GM12878 (cell line): ENCODE data around the gene ZNRF3. TPM values are rescaled to one million over a fixed set of nuclear protein-coding genes. Genes with fewer than 3 reads are reported as not detected.

ENCODE experiments used
- ATAC-seq: fragments of 200-7000 bp; cut with Tn5 transposase; 3 replicates; pipeline ENCODE4 v1.9.1; 2020; ENCODE audit warnings: mild to moderate bottlenecking, moderate library complexity
- BruUV-seq: library from RNA; stranded (reverse); fragments of 400-500 nt; replicated peaks from 2 replicates; lab custom pipeline; 2021; lab: Mats Ljungman, UMichigan
- CTCF ChIA-PET: fragments of 300-600 bp; sonication (Branson Sonifier 250); formaldehyde crosslinking; extraction: SDS; loops from one replicate; lab custom pipeline; 2021; ENCODE audit warnings: inconsistent platforms; lab: Yijun Ruan, JAX
- POLR2A ChIA-PET: fragments of 350-600 bp; formaldehyde crosslinking; extraction: SDS; loops from one replicate; lab custom pipeline; 2021; ENCODE audit warnings: inconsistent platforms; lab: Charles Lee
- RAD21 ChIA-PET: fragments of 300-600 bp; sonication (Branson Sonifier 250); formaldehyde crosslinking; loops from one replicate; lab custom pipeline; 2023; ENCODE audit warnings: antibody characterized with exemption; ENCODE audit not compliant: unreplicated experiment; lab: Charles Lee
- SMC1A ChIA-PET: fragments of 300-600 bp; sonication (Branson Sonifier 250); formaldehyde crosslinking; loops from one replicate; lab custom pipeline; 2023; ENCODE audit not compliant: unreplicated experiment, uncharacterized antibody; lab: Charles Lee
- DNase-seq: peaks from one replicate; pipeline ENCODE4 v3.0.0-alpha.2; 2011; ENCODE audit warnings: low read depth, low spot score
- FAIRE-seq: peaks from 3 replicates; lab custom pipeline; 2011; peaks lifted over from hg19 to GRCh38; lab: Jason Lieb, UNC
- H2AFZ ChIP-seq: 2 replicates; pipeline ENCODE4 v1.6.0; 2011; ENCODE audit warnings: low read depth, low read length, control low read depth; ENCODE audit not compliant: control insufficient read depth
- H3K27ac ChIP-seq: 2 replicates; pipeline ENCODE4 v1.5.1; 2011; ENCODE audit warnings: control low read depth; ENCODE audit not compliant: control insufficient read depth, insufficient read depth
- H3K27me3 ChIP-seq, 2 experiments: replicated peaks in 1 of 2; 2 replicates each; pipeline versions ENCODE4 v1.6.0 to v1.6.1; 2011; ENCODE audit warnings: low read length in 1 of 2; ENCODE audit not compliant: control insufficient read depth in 2 of 2, insufficient read depth in 2 of 2
- H3K36me3 ChIP-seq, 2 experiments: 2 replicates each; pipeline ENCODE4 v1.5.1; 2011; ENCODE audit warnings: low read length in 1 of 2; ENCODE audit not compliant: control insufficient read depth in 2 of 2, insufficient read depth in 2 of 2
- H3K4me1 ChIP-seq: 2 replicates; pipeline ENCODE4 v1.6.1; 2011; ENCODE audit warnings: mild to moderate bottlenecking, low read length, moderate library complexity, mixed read lengths; ENCODE audit not compliant: control insufficient read depth, insufficient read depth
- H3K4me2 ChIP-seq: 2 replicates; pipeline ENCODE4 v1.6.0; 2011; ENCODE audit warnings: control low read depth; ENCODE audit not compliant: control insufficient read depth, insufficient read depth
- H3K4me3 ChIP-seq: fragments of 200-600 bp; sonication (generic); 2 replicates; pipeline ENCODE4 v1.5.1; 2016
- H3K79me2 ChIP-seq: 2 replicates; pipeline ENCODE4 v1.6.0; 2011; ENCODE audit warnings: low read length; ENCODE audit not compliant: control insufficient read depth, insufficient read depth
- H3K9ac ChIP-seq: 2 replicates; pipeline ENCODE4 v1.8.0; 2011; ENCODE audit warnings: low read length, control low read depth, mixed read lengths; ENCODE audit not compliant: control insufficient read depth, insufficient read depth
- H3K9me3 ChIP-seq: replicated peaks from 3 replicates; pipeline ENCODE4 v1.5.1; 2011; ENCODE audit warnings: mild to moderate bottlenecking, low read length; ENCODE audit not compliant: control insufficient read depth, insufficient read depth
- H4K20me1 ChIP-seq: 2 replicates; pipeline ENCODE4 v1.6.0; 2011; ENCODE audit not compliant: control insufficient read depth, insufficient read depth
- IRF4 ChIP-seq: IDR thresholded peaks from 2 replicates; pipeline ENCODE4 v1.6.1; 2011; ENCODE audit warnings: low read depth, low read length
- JUNB ChIP-seq: IDR thresholded peaks from 2 replicates; pipeline ENCODE4 v1.6.1; 2016; ENCODE audit warnings: antibody characterized with exemption, mild to moderate bottlenecking
- PAX8 ChIP-seq: fragments of 450-650 bp; IDR thresholded peaks from 2 replicates; pipeline ENCODE4 v1.6.1; 2017; ENCODE audit warnings: mild to moderate bottlenecking, moderate library complexity
- PML ChIP-seq: IDR thresholded peaks from 2 replicates; pipeline ENCODE4 v1.6.1; 2012; ENCODE audit warnings: low read length, inconsistent platforms
- POLR2A ChIP-seq: IDR thresholded peaks from 2 replicates; pipeline ENCODE4 v1.6.1; 2011; ENCODE audit warnings: low read depth, mild to moderate bottlenecking, low read length
- RELA ChIP-seq: fragments of 450-650 bp; IDR thresholded peaks from 2 replicates; pipeline ENCODE4 v1.8.0; 2014; ENCODE audit warnings: borderline replicate concordance; ENCODE audit not compliant: partially characterized antibody
- STAT3 ChIP-seq: IDR thresholded peaks from 2 replicates; pipeline ENCODE4 v1.6.1; 2011; ENCODE audit warnings: low read depth, low read length, improper control_type of control experiment
- WGBS: methylation state at CpG from one replicate; pipeline ENCODE4 v1.1.6; 2016; ENCODE audit warnings: low lambda C conversion rate; ENCODE audit not compliant: insufficient replicate concordance, insufficient coverage; ENCODE audit errors: missing lambda C conversion rate; 5-methylcytosine and 5-hydroxymethylcytosine counted together
- in situ Hi-C: fragments of 300-500 bp; cut with MboI; formaldehyde crosslinking; loops from 9 replicates; pipeline ENCODE4 v1.14.3; 2018; ENCODE audit warnings: mixed read lengths
- intact Hi-C: fragments of 100-400 bp; cut with micrococcal nuclease; formaldehyde crosslinking; loops from one replicate; pipeline ENCODE4 v1.14.2; 2022; ENCODE audit not compliant: unreplicated experiment
- polyA plus RNA-seq, 11 experiments: library from polyadenylated mRNA; depleted of rRNA in 4 of 11; unstranded in 6 of 11; stranded (reverse) in 5 of 11; fragments of >200 nt; fragmentation: Nextera tagmentation in 4 of 11; fragmentation: Illumina TruSeq in 1 of 11; extraction: Ambion mirVana in 4 of 11; extraction: Trizol in 1 of 11; gene quantifications; 1 replicate in 1 of 11; 2 replicates in 10 of 11; pipeline versions ENCODE4 v1.2.1 to v1.2.3, GENCODE V29; 2011 to 2016; ENCODE audit warnings: inconsistent platforms in 2 of 11, missing spikeins in 2 of 11, low read depth in 1 of 11
- total RNA-seq, 4 experiments: library from RNA; depleted of rRNA in 3 of 4; stranded (reverse); fragments of >200 nt in 3 of 4; fragmentation: Illumina TruSeq in 1 of 4; extraction: Trizol in 1 of 4; gene quantifications; 2 replicates each; pipeline versions ENCODE4 v1.2.1 to v1.2.3, GENCODE V29; 2013 to 2021
- TF ChIP-seq, protein P1 (sequence below): IDR thresholded peaks from 2 replicates; pipeline ENCODE4 v1.6.1; 2012; ENCODE audit warnings: low read length, inconsistent platforms
- TF ChIP-seq, protein P2 (sequence below): fragments of 450-650 bp; IDR thresholded peaks from 2 replicates; pipeline ENCODE4 v1.6.1; 2017; ENCODE audit warnings: low read depth, mild to moderate bottlenecking, moderate library complexity

Gene ZNRF3
- total and polyA plus RNA-seq, 10 of the 15 experiments (the other 5 are each of a cell fraction or from before 2014, with no cell fraction given): 0.05 to 2.4 (median 0.46) TPM

DNA sequence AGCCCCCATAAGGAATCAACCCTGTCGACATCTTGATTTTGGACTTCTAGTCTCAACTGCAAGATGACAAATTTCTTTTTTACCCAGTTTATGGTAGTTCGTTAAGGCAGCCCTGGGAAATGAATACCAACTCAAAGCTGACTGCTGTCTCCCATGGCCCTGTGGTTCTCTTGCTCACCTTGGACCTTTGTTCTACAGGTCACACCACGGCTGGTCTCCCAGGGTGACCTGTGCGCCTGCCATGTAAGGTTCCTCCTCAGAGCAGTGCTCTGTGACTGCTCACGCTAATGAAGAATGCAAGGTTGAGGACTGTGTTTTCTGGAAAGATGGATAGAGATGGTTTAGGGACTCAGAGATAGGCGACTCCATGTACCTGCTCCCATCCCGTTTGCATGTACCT lies 68.2 kb downstream of the ZNRF3 start:
- Histone ChIP-seq H3K9me3 (peaks cover 2% of the 10 kb centered on the region; the same call in 2 of the 3 replicates), H3K27me3 (peaks cover 0 to 2% of the 10 kb centered on the region in 2 experiments; a peak in 1 of 4 replicates), H3K79me2 (no peaks in the 10 kb centered on the region), H3K36me3 (no peaks in the 10 kb centered on the region), H2AFZ (no peak overlapping the region), H3K27ac (no peak overlapping the region), H3K4me2 (no peak overlapping the region), H3K4me3 (no peak overlapping the region), H3K4me1 (peaks cover 13% of the 10 kb centered on the region), H3K9ac (no peak overlapping the region), H4K20me1 (no peaks in the 10 kb centered on the region)
- no peak for TF ChIP-seq POLR2A
- TF ChIP-seq STAT3: no peak
- no peak for TF ChIP-seq RELA
- no peak for TF ChIP-seq IRF4
- TF ChIP-seq PAX8: no peak
- TF ChIP-seq JUNB: no peak
- TF ChIP-seq PML: no peak
- TF ChIP-seq, protein P1, sequence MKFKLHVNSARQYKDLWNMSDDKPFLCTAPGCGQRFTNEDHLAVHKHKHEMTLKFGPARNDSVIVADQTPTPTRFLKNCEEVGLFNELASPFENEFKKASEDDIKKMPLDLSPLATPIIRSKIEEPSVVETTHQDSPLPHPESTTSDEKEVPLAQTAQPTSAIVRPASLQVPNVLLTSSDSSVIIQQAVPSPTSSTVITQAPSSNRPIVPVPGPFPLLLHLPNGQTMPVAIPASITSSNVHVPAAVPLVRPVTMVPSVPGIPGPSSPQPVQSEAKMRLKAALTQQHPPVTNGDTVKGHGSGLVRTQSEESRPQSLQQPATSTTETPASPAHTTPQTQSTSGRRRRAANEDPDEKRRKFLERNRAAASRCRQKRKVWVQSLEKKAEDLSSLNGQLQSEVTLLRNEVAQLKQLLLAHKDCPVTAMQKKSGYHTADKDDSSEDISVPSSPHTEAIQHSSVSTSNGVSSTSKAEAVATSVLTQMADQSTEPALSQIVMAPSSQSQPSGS: no peak
- TF ChIP-seq, protein P2, sequence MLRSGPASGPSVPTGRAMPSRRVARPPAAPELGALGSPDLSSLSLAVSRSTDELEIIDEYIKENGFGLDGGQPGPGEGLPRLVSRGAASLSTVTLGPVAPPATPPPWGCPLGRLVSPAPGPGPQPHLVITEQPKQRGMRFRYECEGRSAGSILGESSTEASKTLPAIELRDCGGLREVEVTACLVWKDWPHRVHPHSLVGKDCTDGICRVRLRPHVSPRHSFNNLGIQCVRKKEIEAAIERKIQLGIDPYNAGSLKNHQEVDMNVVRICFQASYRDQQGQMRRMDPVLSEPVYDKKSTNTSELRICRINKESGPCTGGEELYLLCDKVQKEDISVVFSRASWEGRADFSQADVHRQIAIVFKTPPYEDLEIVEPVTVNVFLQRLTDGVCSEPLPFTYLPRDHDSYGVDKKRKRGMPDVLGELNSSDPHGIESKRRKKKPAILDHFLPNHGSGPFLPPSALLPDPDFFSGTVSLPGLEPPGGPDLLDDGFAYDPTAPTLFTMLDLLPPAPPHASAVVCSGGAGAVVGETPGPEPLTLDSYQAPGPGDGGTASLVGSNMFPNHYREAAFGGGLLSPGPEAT: no peak
- in situ Hi-C loops: no loop called here
- 63% methylated on average over 7 of the region's 7 CpGs for WGBS
- intact Hi-C loops: no loop called here
- POLR2A ChIA-PET: no interaction called here
- no peak for FAIRE-seq
- SMC1A ChIA-PET: interaction anchor here (1.2 to 3.3 kb wide), 7 partner anchors 8 to 91 kb away, joined by 3 to 13 read pairs (median 6); no protein-coding TSS in a partner anchor
- RAD21 ChIA-PET: interaction anchor here (1.1 kb wide), 1 partner anchor 81 kb away, joined by 3 read pairs; no protein-coding TSS in a partner anchor
- no peak for ATAC-seq
- DNase-seq: no peak
- no TSS peak for BruUV-seq
- CTCF ChIA-PET: interaction anchor here (1.0 to 2.8 kb wide), 3 partner anchors 8 to 12 kb away, joined by 3 to 9 read pairs (median 7); no protein-coding TSS in a partner anchor
